Measurements from ENCODE around the gene TRIM27.

Gene TRIM27

DNA sequence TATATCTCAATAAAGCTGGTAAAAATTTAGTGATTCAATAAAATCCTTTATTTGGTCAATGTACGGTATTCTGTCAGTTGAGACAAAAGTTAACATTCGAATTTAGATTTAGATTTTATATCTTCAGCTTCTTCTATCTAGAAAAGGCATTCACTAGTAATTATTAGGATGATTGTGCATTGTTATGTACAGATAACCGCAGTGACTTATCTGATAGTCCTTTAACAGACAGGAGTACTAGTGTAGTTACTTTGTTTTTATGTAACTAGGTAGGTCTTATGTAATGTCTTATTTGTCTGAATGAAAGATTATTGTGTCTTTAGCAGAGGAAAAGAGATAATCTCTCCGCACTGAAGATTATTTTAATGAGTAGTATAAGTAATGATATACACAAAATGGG is 31.3 kb downstream of the TRIM27 start:
- Histone ChIP-seq H3K27me3 (ENCODE audit: insufficient read depth, low read length, poor library complexity) (no peaks in the 10 kb centered on the region), H3K4me2 (ENCODE audit: insufficient read depth, low read length) (no peak overlapping the region), H2AFZ (ENCODE audit: low read depth, low read length) (no peak overlapping the region), H3K4me1 (ENCODE audit: insufficient read depth, low read length) (peaks cover 10% of the 10 kb centered on the region), H3K9ac (ENCODE audit: low read depth, low read length) (no peak overlapping the region), H3K27ac (ENCODE audit: low read length) (no peak overlapping the region), H3K36me3 (ENCODE audit: insufficient read depth, low read length) (no peaks in the 10 kb centered on the region), H3K9me3 (ENCODE audit: insufficient read depth, low read length, severe bottlenecking) (no peaks in the 10 kb centered on the region), H3K4me3 (ENCODE audit: low read depth in 1 of 2, low read length in 2 of 2) (no peak overlapping the region), H4K20me1 (ENCODE audit: insufficient read depth, low read length) (no peaks in the 10 kb centered on the region), H3K79me2 (ENCODE audit: insufficient read depth, low read length) (no peaks in the 10 kb centered on the region)
- TF ChIP-seq, protein P1, sequence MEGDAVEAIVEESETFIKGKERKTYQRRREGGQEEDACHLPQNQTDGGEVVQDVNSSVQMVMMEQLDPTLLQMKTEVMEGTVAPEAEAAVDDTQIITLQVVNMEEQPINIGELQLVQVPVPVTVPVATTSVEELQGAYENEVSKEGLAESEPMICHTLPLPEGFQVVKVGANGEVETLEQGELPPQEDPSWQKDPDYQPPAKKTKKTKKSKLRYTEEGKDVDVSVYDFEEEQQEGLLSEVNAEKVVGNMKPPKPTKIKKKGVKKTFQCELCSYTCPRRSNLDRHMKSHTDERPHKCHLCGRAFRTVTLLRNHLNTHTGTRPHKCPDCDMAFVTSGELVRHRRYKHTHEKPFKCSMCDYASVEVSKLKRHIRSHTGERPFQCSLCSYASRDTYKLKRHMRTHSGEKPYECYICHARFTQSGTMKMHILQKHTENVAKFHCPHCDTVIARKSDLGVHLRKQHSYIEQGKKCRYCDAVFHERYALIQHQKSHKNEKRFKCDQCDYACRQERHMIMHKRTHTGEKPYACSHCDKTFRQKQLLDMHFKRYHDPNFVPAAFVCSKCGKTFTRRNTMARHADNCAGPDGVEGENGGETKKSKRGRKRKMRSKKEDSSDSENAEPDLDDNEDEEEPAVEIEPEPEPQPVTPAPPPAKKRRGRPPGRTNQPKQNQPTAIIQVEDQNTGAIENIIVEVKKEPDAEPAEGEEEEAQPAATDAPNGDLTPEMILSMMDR (IDR thresholded peaks at IDR 0.05; ENCODE audit: borderline replicate concordance, extremely low read depth, low read length, poor library complexity, severe bottlenecking) = no peak
- no peak for TF ChIP-seq EZH2 (IDR thresholded peaks at IDR 0.05; ENCODE audit: borderline replicate concordance, low read depth, low read length, severe bottlenecking)
- DNase-seq = no peak
- no peak for ATAC-seq (ENCODE audit: insufficient read depth, low read depth)

DNA sequence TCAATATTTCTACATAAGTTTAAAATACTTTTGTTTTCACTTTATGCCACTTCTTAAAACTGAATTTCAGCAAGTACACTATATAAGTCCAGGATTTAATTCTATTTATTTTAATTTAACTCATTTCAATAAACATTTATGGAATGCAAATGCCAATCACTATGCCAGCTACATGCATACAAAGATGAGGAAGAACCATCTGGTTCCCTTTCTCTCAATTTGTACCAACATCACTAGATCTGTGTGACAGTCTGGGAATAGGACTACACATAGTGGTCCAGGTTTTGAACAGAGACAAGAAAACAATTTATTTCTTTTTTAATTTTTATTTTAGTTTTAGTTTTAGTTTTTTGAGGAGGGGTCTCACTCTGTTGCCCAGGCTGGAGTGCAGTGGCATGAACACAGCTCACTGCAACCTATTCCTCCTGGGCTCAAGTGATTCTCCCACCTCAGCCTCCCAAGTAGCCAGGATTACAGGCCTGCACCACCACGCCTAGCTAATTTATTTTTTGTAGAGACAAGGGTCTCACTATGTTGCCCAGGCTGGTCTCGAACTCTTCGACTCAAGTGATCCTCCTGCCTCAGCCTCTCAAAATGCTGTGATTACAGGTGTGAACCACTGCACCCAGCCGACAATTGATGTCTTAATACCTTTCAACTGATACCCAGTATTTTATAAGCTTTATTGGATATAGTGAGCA is 35.8 kb downstream of the TRIM27 start:
- Histone ChIP-seq H3K4me2 (ENCODE audit: insufficient read depth, low read length) (no peak overlapping the region), H2AFZ (ENCODE audit: low read depth, low read length) (no peak overlapping the region), H3K4me1 (ENCODE audit: insufficient read depth, low read length) (peaks cover 29% of the 10 kb centered on the region), H3K27me3 (ENCODE audit: insufficient read depth, low read length, poor library complexity) (no peaks in the 10 kb centered on the region), H3K36me3 (ENCODE audit: insufficient read depth, low read length) (no peaks in the 10 kb centered on the region), H3K9ac (ENCODE audit: low read depth, low read length) (no peak overlapping the region), H4K20me1 (ENCODE audit: insufficient read depth, low read length) (no peaks in the 10 kb centered on the region), H3K27ac (ENCODE audit: low read length) (no peak overlapping the region), H3K4me3 (ENCODE audit: low read depth in 1 of 2, low read length in 2 of 2) (no peak overlapping the region), H3K9me3 (ENCODE audit: insufficient read depth, low read length, severe bottlenecking) (no peaks in the 10 kb centered on the region), H3K79me2 (ENCODE audit: insufficient read depth, low read length) (no peaks in the 10 kb centered on the region)
- DNase-seq (no peak), ATAC-seq (ENCODE audit: insufficient read depth, low read depth) (no peak)
- no peak for TF ChIP-seq EZH2 (IDR thresholded peaks at IDR 0.05; ENCODE audit: borderline replicate concordance, low read depth, low read length, severe bottlenecking)
- TF ChIP-seq, protein P1 (IDR thresholded peaks at IDR 0.05; ENCODE audit: borderline replicate concordance, extremely low read depth, low read length, poor library complexity, severe bottlenecking) = no peak

DNA sequence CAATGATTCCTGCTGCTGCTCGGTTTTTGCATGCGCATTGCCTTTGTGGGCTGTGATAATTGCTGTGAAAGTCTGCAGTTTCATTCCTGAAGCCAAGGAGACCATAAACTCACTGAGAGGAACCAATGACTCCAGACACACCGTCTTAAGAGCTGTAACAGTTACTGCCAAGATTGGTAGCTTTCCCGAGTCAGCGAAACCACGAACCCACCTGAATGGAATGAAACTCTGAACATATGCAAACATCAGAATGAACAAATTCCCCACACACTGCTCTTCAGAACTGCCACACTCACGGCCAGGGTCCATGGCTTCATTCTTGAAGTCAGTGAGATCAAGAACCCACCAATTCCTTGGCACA is 37.7 kb downstream of the TRIM27 start:
- H3K79me2 ChIP-seq (ENCODE audit: insufficient read depth, low read length) = no peaks in the 10 kb centered on the region
- H3K4me3 ChIP-seq (ENCODE audit: low read depth in 1 of 2, low read length in 2 of 2) = no peak overlapping the region
- no peaks in the 10 kb centered on the region for H3K36me3 ChIP-seq (ENCODE audit: insufficient read depth, low read length)
- H3K9ac ChIP-seq (ENCODE audit: low read depth, low read length) = no peak overlapping the region
- H4K20me1 ChIP-seq (ENCODE audit: insufficient read depth, low read length) = no peaks in the 10 kb centered on the region
- H2AFZ ChIP-seq (ENCODE audit: low read depth, low read length) = no peak overlapping the region
- DNase-seq (no peak), ATAC-seq (ENCODE audit: insufficient read depth, low read depth) (no peak)
- no peaks in the 10 kb centered on the region for H3K27me3 ChIP-seq (ENCODE audit: insufficient read depth, low read length, poor library complexity)
- no peak overlapping the region for H3K4me2 ChIP-seq (ENCODE audit: insufficient read depth, low read length)
- H3K9me3 ChIP-seq (ENCODE audit: insufficient read depth, low read length, severe bottlenecking) = no peaks in the 10 kb centered on the region
- H3K4me1 ChIP-seq (ENCODE audit: insufficient read depth, low read length) = peaks cover 29% of the 10 kb centered on the region
- H3K27ac ChIP-seq (ENCODE audit: low read length) = no peak overlapping the region
- TF ChIP-seq, protein P1 (IDR thresholded peaks at IDR 0.05; ENCODE audit: borderline replicate concordance, extremely low read depth, low read length, poor library complexity, severe bottlenecking) = no peak
- TF ChIP-seq EZH2 (IDR thresholded peaks at IDR 0.05; ENCODE audit: borderline replicate concordance, low read depth, low read length, severe bottlenecking) = no peak
